NT2/D1 (cell line): ENCODE results near the gene MBD3L5.
"Not testable (repeated sequence)": the region's sequence is repeated elsewhere in the genome, so short reads cannot be mapped to it uniquely, and the experiment has no call there.

Experiments
- SUZ12 ChIP-seq: IDR thresholded peaks from 2 replicates; pipeline ENCODE4 v1.6.1; 2011; ENCODE audit not compliant: insufficient read length, insufficient read depth; ENCODE audit errors: extremely low read depth
- YY1 ChIP-seq: IDR thresholded peaks from 2 replicates; pipeline ENCODE4 v1.6.1; 2011; ENCODE audit not compliant: insufficient read length, insufficient read depth

DNA sequence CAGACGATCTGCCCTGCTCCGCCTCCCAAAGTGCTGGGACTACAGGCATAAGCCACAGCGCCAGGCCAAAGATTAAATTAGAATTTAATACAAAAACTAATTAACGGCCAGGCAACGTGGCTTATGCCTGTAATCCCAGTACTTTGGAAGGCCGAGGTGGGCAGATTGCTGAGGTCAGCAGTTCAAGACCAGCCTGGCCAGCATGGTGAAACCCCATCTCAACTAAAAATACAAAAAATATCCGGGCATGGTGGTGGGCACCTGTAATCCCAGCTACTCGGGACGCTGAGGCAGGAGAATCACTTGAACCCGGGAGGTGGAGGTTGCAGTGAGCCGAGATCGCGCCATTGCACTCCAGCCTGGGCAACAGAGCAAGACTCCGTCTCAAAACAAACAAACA, 25.3 kb downstream of the MBD3L5 start:
- TF ChIP-seq YY1, SUZ12: not testable (repeated sequence)
